Activated CD8-positive, alpha-beta T cell treated with anti-CD3 and anti-CD28 coated beads for 36 hours (primary cell): Measurements from ENCODE around the gene CBX7. TPM values are rescaled to one million over a fixed set of nuclear protein-coding genes. Genes with fewer than 3 reads are reported as not detected.

Experiments
- ATAC-seq: fragments of 200-7000 bp; cut with Tn5 transposase; one replicate; pipeline ENCODE4 v1.10.0; 2021; ENCODE audit warnings: mild to moderate bottlenecking, moderate library complexity
- CTCF ChIA-PET: fragments of 350-600 bp; sonication (Branson Sonifier 250); formaldehyde crosslinking; loops from one replicate; lab custom pipeline; 2021; ENCODE audit warnings: antibody characterized with exemption; lab: Charles Lee
- POLR2A ChIA-PET: fragments of 350-600 bp; sonication (Branson Sonifier 250); formaldehyde crosslinking; loops from one replicate; lab custom pipeline; 2021; ENCODE audit warnings: antibody characterized with exemption; lab: Charles Lee
- DNase-seq: peaks from one replicate; pipeline ENCODE4 v3.0.0-alpha.2; 2020
- H3K27ac Mint-ChIP-seq: one replicate; pipeline ENCODE4 v1.8.0; 2021; ENCODE audit warnings: mild to moderate bottlenecking, mixed read lengths
- H3K27me3 Mint-ChIP-seq: one replicate; pipeline ENCODE4 v1.8.0; 2021; ENCODE audit warnings: mixed read lengths
- H3K36me3 Mint-ChIP-seq: one replicate; pipeline ENCODE4 v1.8.0; 2021; ENCODE audit warnings: low read depth, mixed read lengths
- H3K4me1 Mint-ChIP-seq: one replicate; pipeline ENCODE4 v1.8.0; 2021; ENCODE audit warnings: low read depth, mixed read lengths
- H3K4me3 Mint-ChIP-seq: one replicate; pipeline ENCODE4 v1.8.0; 2021; ENCODE audit warnings: mild to moderate bottlenecking, moderate library complexity, mixed read lengths
- H3K9me3 Mint-ChIP-seq: one replicate; pipeline ENCODE4 v1.8.0; 2021; ENCODE audit warnings: mixed read lengths
- intact Hi-C: fragments of 100-400 bp; cut with micrococcal nuclease; formaldehyde crosslinking; loops from one replicate; pipeline ENCODE4 v1.10.0; 2022
- total RNA-seq, 2 experiments: library from RNA; stranded (reverse); gene quantifications; one replicate each; pipeline ENCODE4 v1.2.3, GENCODE V29; 2021
- TF ChIP-seq, protein P1 (sequence below): fragments of 200-600 bp; IDR thresholded peaks from one replicate; pipeline ENCODE4 v1.8.0; 2022; ENCODE audit warnings: antibody characterized with exemption, mild to moderate bottlenecking

Gene CBX7
- total RNA-seq, 2 experiments from 2014 or later, result 23.6 to 25.0 TPM

DNA sequence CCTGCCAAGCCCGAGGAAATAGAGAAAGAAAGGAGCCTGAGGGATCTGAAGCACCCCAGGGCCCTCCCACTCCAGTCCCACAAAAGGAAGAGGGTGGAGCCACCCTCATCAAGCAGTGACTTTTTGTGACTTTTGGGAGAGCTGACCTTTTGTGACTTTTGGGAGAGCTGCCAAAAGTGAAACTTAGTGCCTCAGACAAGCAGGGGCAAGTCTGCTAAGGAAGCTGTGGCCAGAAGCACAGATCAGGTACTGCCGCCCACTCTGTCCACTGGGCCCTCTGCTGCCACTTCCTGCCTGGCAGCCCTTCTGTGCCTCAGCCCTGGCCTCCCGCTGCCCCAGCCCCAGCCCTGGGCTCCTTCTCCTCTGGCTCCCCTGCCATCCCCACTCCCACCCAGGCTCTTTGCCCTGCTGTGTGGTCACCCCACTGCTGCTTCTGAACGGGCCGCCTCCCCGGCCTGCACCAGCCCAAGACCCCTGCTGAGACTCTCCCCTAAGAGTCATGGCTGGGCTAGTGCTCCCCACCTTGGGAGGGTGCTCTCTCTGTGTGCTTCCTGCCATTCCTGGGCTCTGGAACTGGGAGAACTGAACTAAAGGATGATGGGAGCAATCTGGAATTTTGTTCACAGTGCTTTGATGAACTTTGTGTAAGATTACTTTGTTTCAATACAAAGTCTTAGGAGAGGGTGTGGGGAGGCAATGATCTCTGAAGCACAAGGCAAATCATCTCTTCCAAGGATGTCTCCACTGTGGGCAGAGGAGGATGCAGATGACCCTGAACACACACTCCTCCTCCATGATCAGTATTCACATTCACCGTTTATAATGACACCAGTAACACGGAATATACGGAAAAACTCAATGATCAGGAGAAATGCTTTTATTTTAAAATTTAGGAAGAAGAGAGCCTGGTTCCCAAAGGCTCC lies 55.1 kb downstream of the CBX7 start, which contains the start of gene APOBEC3H:
TSS of gene APOBEC3H (plus strand) at position 147 of the 923 bp plus-strand sequence. CDS start 3,035 bp downstream, outside the sequence.
- peak; percentile 60 for ATAC-seq
- intact Hi-C loops, result no loop called here
- no peaks in the 10 kb centered on the region for H3K9me3 Mint-ChIP-seq

DNA sequence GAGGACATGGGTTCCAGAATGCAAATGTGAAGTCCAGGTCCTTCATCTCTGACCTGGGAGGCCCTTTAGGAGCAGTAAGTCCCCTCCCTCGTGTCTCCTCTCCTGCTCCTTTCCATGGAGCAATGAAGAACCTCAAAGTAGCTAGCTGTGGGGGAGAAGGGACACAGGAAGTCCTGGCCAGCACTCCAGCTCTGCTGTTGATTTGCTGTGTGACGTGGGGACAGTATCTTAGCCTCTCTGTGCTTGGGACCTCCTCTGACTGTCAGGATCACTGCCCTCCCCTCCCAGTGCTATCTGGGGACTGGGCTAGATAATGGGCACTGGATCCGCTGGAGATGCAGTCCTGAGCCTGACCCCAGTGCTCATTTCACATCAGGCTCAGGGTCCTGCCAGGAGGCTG lies 56.5 kb downstream of the CBX7 start:
- TF ChIP-seq, protein P1, sequence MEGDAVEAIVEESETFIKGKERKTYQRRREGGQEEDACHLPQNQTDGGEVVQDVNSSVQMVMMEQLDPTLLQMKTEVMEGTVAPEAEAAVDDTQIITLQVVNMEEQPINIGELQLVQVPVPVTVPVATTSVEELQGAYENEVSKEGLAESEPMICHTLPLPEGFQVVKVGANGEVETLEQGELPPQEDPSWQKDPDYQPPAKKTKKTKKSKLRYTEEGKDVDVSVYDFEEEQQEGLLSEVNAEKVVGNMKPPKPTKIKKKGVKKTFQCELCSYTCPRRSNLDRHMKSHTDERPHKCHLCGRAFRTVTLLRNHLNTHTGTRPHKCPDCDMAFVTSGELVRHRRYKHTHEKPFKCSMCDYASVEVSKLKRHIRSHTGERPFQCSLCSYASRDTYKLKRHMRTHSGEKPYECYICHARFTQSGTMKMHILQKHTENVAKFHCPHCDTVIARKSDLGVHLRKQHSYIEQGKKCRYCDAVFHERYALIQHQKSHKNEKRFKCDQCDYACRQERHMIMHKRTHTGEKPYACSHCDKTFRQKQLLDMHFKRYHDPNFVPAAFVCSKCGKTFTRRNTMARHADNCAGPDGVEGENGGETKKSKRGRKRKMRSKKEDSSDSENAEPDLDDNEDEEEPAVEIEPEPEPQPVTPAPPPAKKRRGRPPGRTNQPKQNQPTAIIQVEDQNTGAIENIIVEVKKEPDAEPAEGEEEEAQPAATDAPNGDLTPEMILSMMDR, result no peak
- Mint-ChIP-seq H3K4me1 (peaks cover 89% of the 10 kb centered on the region), H3K4me3 (peak overlapping the region; percentile 7), H3K36me3 (no peaks in the 10 kb centered on the region), H3K27ac (peak overlapping the region; percentile 84), H3K9me3 (no peaks in the 10 kb centered on the region), H3K27me3 (no peaks in the 10 kb centered on the region)
- CTCF ChIA-PET, result interaction anchor here (1.4 kb wide), 1 partner anchor 23 kb away, joined by 3 read pairs; no protein-coding TSS in a partner anchor
- DNase-seq (no peak), ATAC-seq (no peak)
- intact Hi-C loops, result loop anchor here (2.0 kb wide), 1 partner anchor 21 kb away; no protein-coding TSS in a partner anchor
- POLR2A ChIA-PET, result interaction anchor here (0.6 kb wide), 1 partner anchor 10 kb away, joined by 5 read pairs; no protein-coding TSS in a partner anchor

More for the DNA sequence above, 55.1 kb downstream of the CBX7 start, which contains the start of gene APOBEC3H:
- DNase-seq, result peak; percentile 82
- Mint-ChIP-seq H3K4me1 (peaks cover 80% of the 10 kb centered on the region), H3K27ac (peak within 1 kb of the TSS; percentile 92), H3K27me3 (no peaks in the 10 kb centered on the region), H3K36me3 (no peaks in the 10 kb centered on the region), H3K4me3 (peak within 1 kb of the TSS; percentile 74)
- ChIA-PET CTCF (interaction anchor here (2.6 kb wide), 1 partner anchor 11 kb away, joined by 10 read pairs; no protein-coding TSS in a partner anchor), POLR2A (no interaction called here)
- TF ChIP-seq, protein P1, result no peak

DNA sequence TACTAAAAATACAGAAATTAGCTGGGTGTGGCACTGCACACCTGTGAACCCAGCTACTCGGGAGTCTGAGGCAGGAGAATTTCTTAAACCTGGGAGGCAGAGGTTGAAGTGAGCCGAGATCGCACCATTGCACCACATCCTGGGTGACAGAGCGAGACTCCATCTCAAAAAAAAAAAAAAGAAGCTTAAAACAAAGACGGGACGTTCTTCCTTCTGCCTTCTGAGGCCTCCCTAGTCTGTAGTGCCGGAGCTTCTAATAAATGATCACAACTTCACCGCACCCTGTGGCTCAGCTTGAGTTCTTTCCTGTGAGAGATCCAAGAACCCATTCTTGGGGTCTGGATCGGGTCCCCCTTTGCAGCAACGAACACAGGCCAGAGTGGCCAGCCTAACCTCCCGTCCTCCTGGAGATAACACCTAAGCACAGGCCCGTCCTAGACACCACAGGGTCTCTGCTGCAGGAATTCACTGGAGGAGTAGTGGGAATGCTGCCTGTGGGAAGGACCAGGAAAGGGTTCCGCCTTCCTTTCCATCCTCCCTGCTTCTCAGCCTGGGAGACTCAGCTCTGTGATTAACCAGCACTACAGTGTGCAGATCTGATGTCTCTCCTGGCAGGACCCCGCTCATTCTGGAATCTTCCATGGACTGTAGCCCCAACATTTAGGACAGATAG lies 57.6 kb downstream of the CBX7 start:
- no peak for ATAC-seq
- DNase-seq, result peak; percentile 43
- Mint-ChIP-seq H3K27me3 (no peaks in the 10 kb centered on the region), H3K4me1 (peaks cover 90% of the 10 kb centered on the region), H3K4me3 (no peak overlapping the region), H3K27ac (peak overlapping the region; percentile 84), H3K9me3 (no peaks in the 10 kb centered on the region), H3K36me3 (no peaks in the 10 kb centered on the region)
- TF ChIP-seq, protein P1, result no peak
- ChIA-PET POLR2A (interaction anchor here (0.6 to 1.0 kb wide), 3 partner anchors 19 to 223 kb away, joined by 3 to 4 read pairs (median 3); partner anchors contain the start of gene CBX6), CTCF (interaction anchor here (1.1 to 1.4 kb wide), 2 partner anchors 24 to 226 kb away, joined by 3 read pairs; no protein-coding TSS in a partner anchor)
- intact Hi-C loops, result loop anchor here (2.0 kb wide), 1 partner anchor 22 kb away; no protein-coding TSS in a partner anchor

DNA sequence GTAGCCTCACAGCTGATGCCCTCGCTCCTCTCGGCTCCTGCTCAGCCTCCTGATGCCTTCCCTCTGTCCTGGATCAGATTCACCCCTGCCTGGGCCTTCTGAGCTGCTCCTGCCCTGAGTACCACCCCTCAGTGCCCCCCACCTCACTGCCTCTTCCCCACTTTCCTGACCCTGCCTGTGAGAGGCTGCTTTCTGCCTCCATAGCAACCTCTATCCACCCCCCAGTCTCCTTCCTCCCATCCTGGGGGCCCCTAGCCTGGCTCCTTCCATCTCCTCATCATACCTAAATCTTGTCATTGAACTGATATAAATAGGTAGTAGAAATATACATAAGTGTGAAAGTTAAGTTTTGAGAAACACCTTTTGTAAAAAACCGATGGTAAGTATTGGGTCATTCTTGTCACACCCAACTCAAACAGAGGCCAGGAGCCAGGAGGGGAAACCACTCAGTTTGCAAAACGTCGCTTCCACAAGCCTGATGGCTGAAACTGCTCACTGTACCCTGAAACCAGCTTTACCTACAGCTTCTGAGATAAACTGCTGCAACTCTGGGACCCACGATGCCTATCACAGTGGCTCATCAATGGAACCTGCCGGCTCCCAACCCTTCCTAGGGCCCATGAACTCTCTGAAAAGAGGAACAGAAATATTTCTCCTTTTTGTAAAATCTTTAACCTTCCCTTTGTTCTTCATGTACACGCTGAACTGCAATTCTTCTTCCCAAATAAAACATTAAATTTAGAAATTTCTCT lies 60.2 kb downstream of the CBX7 start:
- Mint-ChIP-seq H3K27ac (peak overlapping the region; percentile 98), H3K36me3 (peaks cover 5% of the 10 kb centered on the region), H3K4me3 (peak overlapping the region; percentile 51), H3K27me3 (no peaks in the 10 kb centered on the region), H3K9me3 (no peaks in the 10 kb centered on the region), H3K4me1 (peaks cover 88% of the 10 kb centered on the region)
- POLR2A ChIA-PET, result interaction anchor here (1.6 kb wide), 1 partner anchor 22 kb away, joined by 4 read pairs; no protein-coding TSS in a partner anchor
- CTCF ChIA-PET, result interaction anchor here (0.9 to 1.1 kb wide), 3 partner anchors 26 to 89 kb away, joined by 3 to 4 read pairs (median 4); no protein-coding TSS in a partner anchor
- peak; percentile 68 for DNase-seq
- no peak for ATAC-seq
- TF ChIP-seq, protein P1, result no peak
- intact Hi-C loops, result no loop called here
